Measurements from ENCODE around the gene POU6F2.
"Not testable (repeated sequence)": the region's sequence is repeated elsewhere in the genome, so short reads cannot be mapped to it uniquely, and the experiment has no call there.

The POU6F2 gene

GRCh38 chr7:39186671-39187070, 209.0 kb downstream of the POU6F2 start:
- H3K9ac ChIP-seq (ENCODE audit: low read depth, low read length, poor library complexity, severe bottlenecking): no peak overlapping the region
- no peak for TF ChIP-seq EZH2phosphoT487 (IDR thresholded peaks at IDR 0.05; ENCODE audit: borderline replicate concordance)
- TF ChIP-seq CTCF (conservative IDR thresholded peaks at IDR 0.05; ENCODE audit: low read length): no peak
- no peaks in the 10 kb centered on the region for H3F3A ChIP-seq (ENCODE audit: low read depth)
- no peak overlapping the region for H2AFZ ChIP-seq (ENCODE audit: low read length)
- no peaks in the 10 kb centered on the region for H4K20me1 ChIP-seq (ENCODE audit: insufficient read depth, low read length, poor library complexity, severe bottlenecking)
- no peaks in the 10 kb centered on the region for H3K27me3 ChIP-seq (ENCODE audit: insufficient read depth, low read length, poor library complexity, severe bottlenecking)
- H3K79me2 ChIP-seq (ENCODE audit: insufficient read depth, low read length): no peaks in the 10 kb centered on the region
- no peaks in the 10 kb centered on the region for H3K36me3 ChIP-seq (ENCODE audit: insufficient read depth, low read length)
- no peak overlapping the region for H3K4me3 ChIP-seq (ENCODE audit: low read length, poor library complexity, severe bottlenecking)
- H3K4me2 ChIP-seq (ENCODE audit: low read depth, low read length, poor library complexity, severe bottlenecking): no peak overlapping the region
- no peaks in the 10 kb centered on the region for H3K9me3 ChIP-seq (ENCODE audit: insufficient read depth, low read depth, low read length)
- H3K4me1 ChIP-seq (ENCODE audit: insufficient read depth, low read length, poor library complexity, severe bottlenecking): no peaks in the 10 kb centered on the region
- H3K9me2 ChIP-seq (replicated peaks; ENCODE audit: low read depth, low read length): no peaks in the 10 kb centered on the region

DNA sequence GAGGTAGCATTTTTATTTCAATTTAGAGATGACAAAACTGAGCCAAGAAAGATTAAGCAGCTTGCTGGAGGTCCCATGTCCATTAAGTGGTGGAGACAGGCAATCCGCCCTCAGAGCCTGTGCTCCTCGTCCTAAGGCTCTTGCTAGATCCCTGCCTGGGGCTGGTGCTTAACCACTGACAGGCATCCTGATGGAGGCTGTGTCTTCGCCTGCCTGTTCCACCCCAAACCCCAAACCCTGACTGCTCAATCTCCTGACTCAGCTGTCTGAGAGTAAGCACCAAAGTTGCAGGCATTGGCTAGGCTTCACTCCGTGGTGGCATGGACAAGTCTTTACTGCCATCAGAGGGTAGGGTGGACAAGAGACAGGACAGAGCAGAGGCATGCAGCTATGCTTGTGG, 209.4 kb downstream of the POU6F2 start:
- no peak overlapping the region for H3K4me2 ChIP-seq (ENCODE audit: low read depth, low read length, poor library complexity, severe bottlenecking)
- H3K4me3 ChIP-seq (ENCODE audit: low read length, poor library complexity, severe bottlenecking): no peak overlapping the region
- H4K20me1 ChIP-seq (ENCODE audit: insufficient read depth, low read length, poor library complexity, severe bottlenecking): no peaks in the 10 kb centered on the region
- no peaks in the 10 kb centered on the region for H3K27me3 ChIP-seq (ENCODE audit: insufficient read depth, low read length, poor library complexity, severe bottlenecking)
- H3K9me3 ChIP-seq (ENCODE audit: insufficient read depth, low read depth, low read length): no peaks in the 10 kb centered on the region
- H3K79me2 ChIP-seq (ENCODE audit: insufficient read depth, low read length): no peaks in the 10 kb centered on the region
- no peak for TF ChIP-seq EZH2phosphoT487 (IDR thresholded peaks at IDR 0.05; ENCODE audit: borderline replicate concordance)
- no peak for TF ChIP-seq CTCF (conservative IDR thresholded peaks at IDR 0.05; ENCODE audit: low read length)
- H2AFZ ChIP-seq (ENCODE audit: low read length): no peak overlapping the region
- H3K4me1 ChIP-seq (ENCODE audit: insufficient read depth, low read length, poor library complexity, severe bottlenecking): no peaks in the 10 kb centered on the region
- H3F3A ChIP-seq (ENCODE audit: low read depth): no peaks in the 10 kb centered on the region
- H3K9me2 ChIP-seq (replicated peaks; ENCODE audit: low read depth, low read length): no peaks in the 10 kb centered on the region
- no peaks in the 10 kb centered on the region for H3K36me3 ChIP-seq (ENCODE audit: insufficient read depth, low read length)
- no peak overlapping the region for H3K9ac ChIP-seq (ENCODE audit: low read depth, low read length, poor library complexity, severe bottlenecking)

DNA sequence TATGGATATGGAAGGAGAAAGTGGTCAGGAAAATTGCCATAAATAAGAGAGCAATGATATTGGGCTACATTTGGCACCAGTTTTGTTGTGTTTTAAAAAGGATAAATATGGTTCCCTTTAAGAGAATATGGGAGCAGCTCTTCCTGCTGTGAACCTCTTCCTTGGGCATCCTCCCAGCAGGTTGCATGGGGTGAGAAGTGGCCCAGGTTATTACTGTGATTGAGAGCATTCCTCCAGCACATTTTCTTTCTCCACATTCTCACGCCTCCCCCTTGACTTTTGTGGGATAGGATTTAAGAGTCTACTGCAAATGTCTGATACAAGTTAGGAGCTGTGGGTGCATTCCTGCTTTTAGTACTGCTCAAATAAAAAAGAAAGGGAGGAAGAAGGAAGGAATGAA, 214.8 kb downstream of the POU6F2 start:
- H4K20me1 ChIP-seq (ENCODE audit: insufficient read depth, low read length, poor library complexity, severe bottlenecking): no peaks in the 10 kb centered on the region
- no peak for TF ChIP-seq EZH2phosphoT487 (IDR thresholded peaks at IDR 0.05; ENCODE audit: borderline replicate concordance)
- no peak for TF ChIP-seq CTCF (conservative IDR thresholded peaks at IDR 0.05; ENCODE audit: low read length)
- no peaks in the 10 kb centered on the region for H3K27me3 ChIP-seq (ENCODE audit: insufficient read depth, low read length, poor library complexity, severe bottlenecking)

DNA sequence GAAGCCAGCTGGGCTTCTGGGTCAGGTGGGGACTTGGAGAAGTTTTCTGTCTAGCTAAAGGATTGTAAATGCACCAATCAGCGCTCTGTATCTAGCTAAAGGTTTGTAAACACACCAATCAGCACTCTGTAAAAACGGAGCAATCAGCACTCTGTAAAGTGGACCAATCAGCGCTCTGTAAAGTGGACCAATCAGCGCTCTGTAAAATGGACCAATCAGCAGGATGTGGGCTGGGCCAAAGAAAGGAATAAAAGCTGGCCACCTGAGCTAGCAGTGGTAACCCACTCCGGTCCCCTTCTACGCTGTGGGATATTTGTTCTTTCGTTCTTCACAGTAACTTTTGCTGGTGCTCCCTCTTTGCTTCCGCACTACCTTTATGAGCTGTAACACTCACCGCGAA, 216.7 kb downstream of the POU6F2 start:
- not testable (repeated sequence) for H3K9me2 ChIP-seq (replicated peaks; ENCODE audit: low read depth, low read length); H3F3A ChIP-seq (ENCODE audit: low read depth); H3K4me3 ChIP-seq (ENCODE audit: low read length, poor library complexity, severe bottlenecking); H4K20me1 ChIP-seq (ENCODE audit: insufficient read depth, low read length, poor library complexity, severe bottlenecking); H3K36me3 ChIP-seq (ENCODE audit: insufficient read depth, low read length); H3K4me1 ChIP-seq (ENCODE audit: insufficient read depth, low read length, poor library complexity, severe bottlenecking); H3K27me3 ChIP-seq (ENCODE audit: insufficient read depth, low read length, poor library complexity, severe bottlenecking); H3K9ac ChIP-seq (ENCODE audit: low read depth, low read length, poor library complexity, severe bottlenecking); H2AFZ ChIP-seq (ENCODE audit: low read length); H3K4me2 ChIP-seq (ENCODE audit: low read depth, low read length, poor library complexity, severe bottlenecking); H3K9me3 ChIP-seq (ENCODE audit: insufficient read depth, low read depth, low read length); H3K79me2 ChIP-seq (ENCODE audit: insufficient read depth, low read length)

More for the DNA sequence above, 214.8 kb downstream of the POU6F2 start:
- H2AFZ ChIP-seq (ENCODE audit: low read length): no peak overlapping the region
- no peak overlapping the region for H3K9ac ChIP-seq (ENCODE audit: low read depth, low read length, poor library complexity, severe bottlenecking)
- H3K36me3 ChIP-seq (ENCODE audit: insufficient read depth, low read length): no peaks in the 10 kb centered on the region
- H3F3A ChIP-seq (ENCODE audit: low read depth): no peaks in the 10 kb centered on the region
- no peaks in the 10 kb centered on the region for H3K9me2 ChIP-seq (replicated peaks; ENCODE audit: low read depth, low read length)
- H3K4me2 ChIP-seq (ENCODE audit: low read depth, low read length, poor library complexity, severe bottlenecking): no peak overlapping the region
- no peaks in the 10 kb centered on the region for H3K9me3 ChIP-seq (ENCODE audit: insufficient read depth, low read depth, low read length)
- H3K4me1 ChIP-seq (ENCODE audit: insufficient read depth, low read length, poor library complexity, severe bottlenecking): no peaks in the 10 kb centered on the region
- no peaks in the 10 kb centered on the region for H3K79me2 ChIP-seq (ENCODE audit: insufficient read depth, low read length)
- H3K4me3 ChIP-seq (ENCODE audit: low read length, poor library complexity, severe bottlenecking): no peak overlapping the region

Measured in Loucy (cell line).